ENCODE results near the gene GPAM. TPM values are rescaled to one million over a fixed set of nuclear protein-coding genes. Genes with fewer than 3 reads are reported as not detected.

The GPAM gene
- total RNA-seq, 1 donor: 10.5 TPM

GRCh38 chr10:112131996-112132395 is 51.6 kb downstream of the GPAM start:
- no peaks in the 10 kb centered on the region for H3K9me3 ChIP-seq (ENCODE audit: low read depth, low read length)
- TF ChIP-seq, protein P1, sequence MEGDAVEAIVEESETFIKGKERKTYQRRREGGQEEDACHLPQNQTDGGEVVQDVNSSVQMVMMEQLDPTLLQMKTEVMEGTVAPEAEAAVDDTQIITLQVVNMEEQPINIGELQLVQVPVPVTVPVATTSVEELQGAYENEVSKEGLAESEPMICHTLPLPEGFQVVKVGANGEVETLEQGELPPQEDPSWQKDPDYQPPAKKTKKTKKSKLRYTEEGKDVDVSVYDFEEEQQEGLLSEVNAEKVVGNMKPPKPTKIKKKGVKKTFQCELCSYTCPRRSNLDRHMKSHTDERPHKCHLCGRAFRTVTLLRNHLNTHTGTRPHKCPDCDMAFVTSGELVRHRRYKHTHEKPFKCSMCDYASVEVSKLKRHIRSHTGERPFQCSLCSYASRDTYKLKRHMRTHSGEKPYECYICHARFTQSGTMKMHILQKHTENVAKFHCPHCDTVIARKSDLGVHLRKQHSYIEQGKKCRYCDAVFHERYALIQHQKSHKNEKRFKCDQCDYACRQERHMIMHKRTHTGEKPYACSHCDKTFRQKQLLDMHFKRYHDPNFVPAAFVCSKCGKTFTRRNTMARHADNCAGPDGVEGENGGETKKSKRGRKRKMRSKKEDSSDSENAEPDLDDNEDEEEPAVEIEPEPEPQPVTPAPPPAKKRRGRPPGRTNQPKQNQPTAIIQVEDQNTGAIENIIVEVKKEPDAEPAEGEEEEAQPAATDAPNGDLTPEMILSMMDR (IDR thresholded peaks at IDR 0.05; ENCODE audit: extremely low read depth, low read depth, low read length): no peak
- peaks cover 3% of the 10 kb centered on the region for H4K20me1 ChIP-seq (ENCODE audit: insufficient read depth, low read length)
- no peak for DNase-seq (ENCODE audit: insufficient read length, low spot score, missing footprints)
- H2AFZ ChIP-seq (ENCODE audit: low read length): no peak overlapping the region
- no peaks in the 10 kb centered on the region for H3K4me1 ChIP-seq (ENCODE audit: insufficient read depth, low read length)
- no peaks in the 10 kb centered on the region for H3K36me3 ChIP-seq (ENCODE audit: insufficient read depth, low read length)
- no peak overlapping the region for H3K4me3 ChIP-seq (ENCODE audit: insufficient read depth, low read length)
- H3K4me2 ChIP-seq (ENCODE audit: insufficient read depth, low read length): no peak overlapping the region
- H3K27ac ChIP-seq (ENCODE audit: low read depth, low read length): no peak overlapping the region
- peaks cover 5% of the 10 kb centered on the region for H3K27me3 ChIP-seq (ENCODE audit: insufficient read depth, low read length)
- H3K79me2 ChIP-seq (ENCODE audit: insufficient read depth, low read length): no peaks in the 10 kb centered on the region

GRCh38 chr10:112131346-112131745 is 52.2 kb downstream of the GPAM start:
- Histone ChIP-seq H3K27me3 (ENCODE audit: insufficient read depth, low read length) (peaks cover 5% of the 10 kb centered on the region), H3K4me3 (ENCODE audit: insufficient read depth, low read length) (no peak overlapping the region), H4K20me1 (ENCODE audit: insufficient read depth, low read length) (no peaks in the 10 kb centered on the region), H3K27ac (ENCODE audit: low read depth, low read length) (no peak overlapping the region), H2AFZ (ENCODE audit: low read length) (no peak overlapping the region), H3K9me3 (ENCODE audit: low read depth, low read length) (no peaks in the 10 kb centered on the region), H3K36me3 (ENCODE audit: insufficient read depth, low read length) (no peaks in the 10 kb centered on the region), H3K4me1 (ENCODE audit: insufficient read depth, low read length) (no peaks in the 10 kb centered on the region), H3K4me2 (ENCODE audit: insufficient read depth, low read length) (no peak overlapping the region), H3K79me2 (ENCODE audit: insufficient read depth, low read length) (no peaks in the 10 kb centered on the region)
- TF ChIP-seq, protein P1 (IDR thresholded peaks at IDR 0.05; ENCODE audit: extremely low read depth, low read depth, low read length): no peak
- no peak for DNase-seq (ENCODE audit: insufficient read length, low spot score, missing footprints)

GRCh38 chr10:112126901-112127300 is 56.7 kb downstream of the GPAM start:
- no peaks in the 10 kb centered on the region for H3K79me2 ChIP-seq (ENCODE audit: insufficient read depth, low read length)
- H4K20me1 ChIP-seq (ENCODE audit: insufficient read depth, low read length): no peaks in the 10 kb centered on the region
- H3K9me3 ChIP-seq (ENCODE audit: low read depth, low read length): no peaks in the 10 kb centered on the region
- H3K27me3 ChIP-seq (ENCODE audit: insufficient read depth, low read length): peaks cover 4% of the 10 kb centered on the region
- TF ChIP-seq, protein P1 (IDR thresholded peaks at IDR 0.05; ENCODE audit: extremely low read depth, low read depth, low read length): no peak
- H3K36me3 ChIP-seq (ENCODE audit: insufficient read depth, low read length): no peaks in the 10 kb centered on the region
- H3K27ac ChIP-seq (ENCODE audit: low read depth, low read length): no peak overlapping the region
- H3K4me3 ChIP-seq (ENCODE audit: insufficient read depth, low read length): no peak overlapping the region
- no peak for DNase-seq (ENCODE audit: insufficient read length, low spot score, missing footprints)
- no peaks in the 10 kb centered on the region for H3K4me1 ChIP-seq (ENCODE audit: insufficient read depth, low read length)
- no peak overlapping the region for H3K4me2 ChIP-seq (ENCODE audit: insufficient read depth, low read length)
- H2AFZ ChIP-seq (ENCODE audit: low read length): no peak overlapping the region

DNA sequence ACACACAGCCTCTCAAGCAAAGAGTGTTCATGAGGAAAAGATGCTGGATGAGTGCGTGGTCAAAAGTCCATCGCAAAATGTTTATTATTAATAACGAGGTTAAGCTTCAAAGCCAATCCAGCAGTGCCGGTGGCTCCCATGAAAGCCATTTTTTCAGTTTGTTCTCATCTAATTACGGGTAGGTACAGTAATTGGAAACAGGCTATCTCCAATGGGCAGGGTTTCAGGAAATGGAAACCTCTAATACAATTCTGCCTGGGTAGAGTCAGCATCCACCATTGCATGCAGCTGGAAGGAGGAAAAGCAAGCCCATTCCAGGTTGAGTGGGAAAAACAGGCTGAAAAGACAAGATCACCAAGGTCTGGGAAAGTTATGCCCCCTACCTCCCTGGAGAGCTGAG is 57.4 kb downstream of the GPAM start:
- no peaks in the 10 kb centered on the region for H3K9me3 ChIP-seq (ENCODE audit: low read depth, low read length)
- H3K4me2 ChIP-seq (ENCODE audit: insufficient read depth, low read length): no peak overlapping the region
- no peaks in the 10 kb centered on the region for H3K36me3 ChIP-seq (ENCODE audit: insufficient read depth, low read length)

More for the DNA sequence above, 57.4 kb downstream of the GPAM start:
- no peak overlapping the region for H3K27ac ChIP-seq (ENCODE audit: low read depth, low read length)
- TF ChIP-seq, protein P1 (IDR thresholded peaks at IDR 0.05; ENCODE audit: extremely low read depth, low read depth, low read length): no peak
- no peaks in the 10 kb centered on the region for H3K4me1 ChIP-seq (ENCODE audit: insufficient read depth, low read length)
- H3K27me3 ChIP-seq (ENCODE audit: insufficient read depth, low read length): peaks cover 4% of the 10 kb centered on the region
- H3K4me3 ChIP-seq (ENCODE audit: insufficient read depth, low read length): no peak overlapping the region
- H4K20me1 ChIP-seq (ENCODE audit: insufficient read depth, low read length): no peaks in the 10 kb centered on the region
- no peaks in the 10 kb centered on the region for H3K79me2 ChIP-seq (ENCODE audit: insufficient read depth, low read length)
- no peak overlapping the region for H2AFZ ChIP-seq (ENCODE audit: low read length)
- DNase-seq (ENCODE audit: insufficient read length, low spot score, missing footprints): no peak
